ENCODE results near the gene PAM.

DNA sequence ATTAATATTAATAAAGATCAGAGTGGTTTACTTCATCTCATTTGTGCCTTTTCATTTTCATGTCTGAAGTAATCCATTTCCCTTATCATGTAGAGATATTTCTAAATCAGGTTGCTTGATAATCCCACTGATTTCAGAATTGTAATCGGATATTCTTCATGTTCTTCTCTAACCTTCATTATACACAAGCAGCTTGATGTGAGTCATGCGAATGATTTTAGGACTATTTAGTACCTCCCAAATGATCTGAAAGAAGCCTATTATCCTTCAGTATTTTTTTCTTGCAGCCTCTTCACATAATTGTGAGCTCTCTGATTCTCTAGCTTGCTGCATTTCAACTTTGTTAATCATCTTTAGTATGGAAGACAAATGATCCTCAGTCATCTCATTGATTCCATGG is 182.8 kb downstream of the PAM start:
- TF ChIP-seq, protein P1, sequence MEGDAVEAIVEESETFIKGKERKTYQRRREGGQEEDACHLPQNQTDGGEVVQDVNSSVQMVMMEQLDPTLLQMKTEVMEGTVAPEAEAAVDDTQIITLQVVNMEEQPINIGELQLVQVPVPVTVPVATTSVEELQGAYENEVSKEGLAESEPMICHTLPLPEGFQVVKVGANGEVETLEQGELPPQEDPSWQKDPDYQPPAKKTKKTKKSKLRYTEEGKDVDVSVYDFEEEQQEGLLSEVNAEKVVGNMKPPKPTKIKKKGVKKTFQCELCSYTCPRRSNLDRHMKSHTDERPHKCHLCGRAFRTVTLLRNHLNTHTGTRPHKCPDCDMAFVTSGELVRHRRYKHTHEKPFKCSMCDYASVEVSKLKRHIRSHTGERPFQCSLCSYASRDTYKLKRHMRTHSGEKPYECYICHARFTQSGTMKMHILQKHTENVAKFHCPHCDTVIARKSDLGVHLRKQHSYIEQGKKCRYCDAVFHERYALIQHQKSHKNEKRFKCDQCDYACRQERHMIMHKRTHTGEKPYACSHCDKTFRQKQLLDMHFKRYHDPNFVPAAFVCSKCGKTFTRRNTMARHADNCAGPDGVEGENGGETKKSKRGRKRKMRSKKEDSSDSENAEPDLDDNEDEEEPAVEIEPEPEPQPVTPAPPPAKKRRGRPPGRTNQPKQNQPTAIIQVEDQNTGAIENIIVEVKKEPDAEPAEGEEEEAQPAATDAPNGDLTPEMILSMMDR (IDR thresholded peaks at IDR 0.05 in 4 of 5, conservative IDR thresholded peaks at IDR 0.05 in 1 of 5) = no peak
- TF ChIP-seq POLR2A (IDR thresholded peaks at IDR 0.05) = no peak
